Effector memory CD4-positive, alpha-beta T cell (primary cell): ENCODE results near the gene PAIP2.
"Not testable (repeated sequence)": the region's sequence is repeated elsewhere in the genome, so short reads cannot be mapped to it uniquely, and the experiment has no call there.

Source experiments
- DNase-seq, 3 donors: peaks; one replicate each; pipeline ENCODE4 v3.0.0-alpha.2; 2020
- H3K27ac ChIP-seq: 2 replicates; pipeline ENCODE4 v1.7.0; 2013; ENCODE audit warnings: mild to moderate bottlenecking, low read length, moderate library complexity; ENCODE audit not compliant: insufficient read depth, poor library complexity, severe bottlenecking
- H3K27me3 ChIP-seq: replicated peaks from 2 replicates; pipeline ENCODE4 v1.7.0; 2013; ENCODE audit warnings: mild to moderate bottlenecking, low read length; ENCODE audit not compliant: insufficient read depth, control insufficient read depth, poor library complexity, severe bottlenecking
- H3K36me3 ChIP-seq: 2 replicates; pipeline ENCODE4 v1.7.0; 2013; ENCODE audit warnings: mild to moderate bottlenecking, low read length, moderate library complexity; ENCODE audit not compliant: control insufficient read depth, insufficient read depth
- H3K4me1 ChIP-seq: 2 replicates; pipeline ENCODE4 v1.7.0; 2013; ENCODE audit warnings: low read length, mild to moderate bottlenecking; ENCODE audit not compliant: control insufficient read depth, insufficient read depth, poor library complexity, severe bottlenecking
- H3K4me3 ChIP-seq: 2 replicates; pipeline ENCODE4 v1.7.0; 2013; ENCODE audit warnings: low read length, low read depth, mild to moderate bottlenecking; ENCODE audit not compliant: insufficient read depth, poor library complexity, severe bottlenecking
- H3K9me3 ChIP-seq: 2 replicates; pipeline ENCODE4 v1.7.0; 2013; ENCODE audit warnings: mild to moderate bottlenecking, low read length, moderate library complexity; ENCODE audit not compliant: control insufficient read depth

Gene PAIP2

GRCh38 chr5:139383993-139384590 lies 42.4 kb downstream of the PAIP2 start:
- peaks cover 7% of the 10 kb centered on the region for H3K4me1 ChIP-seq

GRCh38 chr5:139384591-139385051 lies 43.0 kb downstream of the PAIP2 start:
- peak overlapping the region; percentile 63 for H3K4me3 ChIP-seq
- no peaks in the 10 kb centered on the region for H3K36me3 ChIP-seq
- peaks cover 7% of the 10 kb centered on the region for H3K4me1 ChIP-seq
- peak overlapping the region; percentile 65 for H3K27ac ChIP-seq
- no peak for DNase-seq
- H3K27me3 ChIP-seq: no peaks in the 10 kb centered on the region
- H3K9me3 ChIP-seq: no peaks in the 10 kb centered on the region

More at GRCh38 chr5:139383993-139384590, 42.4 kb downstream of the PAIP2 start:
- Histone ChIP-seq H3K27ac (no peak overlapping the region), H3K9me3 (no peaks in the 10 kb centered on the region), H3K27me3 (no peaks in the 10 kb centered on the region), H3K4me3 (no peak overlapping the region), H3K36me3 (no peaks in the 10 kb centered on the region)
- DNase-seq: no peak

GRCh38 chr5:139385061-139386049 lies 43.7 kb downstream of the PAIP2 start:
- no peak for DNase-seq
- Histone ChIP-seq H3K27me3 (no peaks in the 10 kb centered on the region), H3K27ac (peak overlapping the region; percentile 65), H3K4me1 (peaks cover 14% of the 10 kb centered on the region), H3K36me3 (no peaks in the 10 kb centered on the region), H3K9me3 (no peaks in the 10 kb centered on the region), H3K4me3 (peak overlapping the region; percentile 63)

- H3K27me3 ChIP-seq: no peaks in the 10 kb centered on the region
- H3K9me3 ChIP-seq: no peaks in the 10 kb centered on the region
- peaks cover 21% of the 10 kb centered on the region for H3K4me1 ChIP-seq
- no peak overlapping the region for H3K4me3 ChIP-seq
- no peak for DNase-seq
- H3K36me3 ChIP-seq: no peaks in the 10 kb centered on the region
- no peak overlapping the region for H3K27ac ChIP-seq
Observed at GRCh38 chr5:139386050-139386438, 44.4 kb downstream of the PAIP2 start.

GRCh38 chr5:139386956-139387355 lies 45.3 kb downstream of the PAIP2 start:
- not testable (repeated sequence) for H3K36me3 ChIP-seq, H3K4me3 ChIP-seq, H3K27ac ChIP-seq, H3K27me3 ChIP-seq, H3K9me3 ChIP-seq, DNase-seq
- H3K4me1 ChIP-seq: peaks cover 30% of the 10 kb centered on the region

- Histone ChIP-seq H3K36me3 (no peaks in the 10 kb centered on the region), H3K4me3 (no peak overlapping the region), H3K9me3 (no peaks in the 10 kb centered on the region), H3K27me3 (no peaks in the 10 kb centered on the region), H3K27ac (no peak overlapping the region), H3K4me1 (peaks cover 35% of the 10 kb centered on the region)
- no peak for DNase-seq
Observed at GRCh38 chr5:139387611-139388197, 46.0 kb downstream of the PAIP2 start.

- Histone ChIP-seq H3K27me3 (no peaks in the 10 kb centered on the region), H3K27ac (no peak overlapping the region), H3K4me3 (no peak overlapping the region), H3K9me3 (no peaks in the 10 kb centered on the region), H3K4me1 (peaks cover 38% of the 10 kb centered on the region), H3K36me3 (no peaks in the 10 kb centered on the region)
- DNase-seq: no peak
Observed at GRCh38 chr5:139388198-139388821, 46.7 kb downstream of the PAIP2 start.

GRCh38 chr5:139389701-139390638 lies 48.3 kb downstream of the PAIP2 start, which contains the start of gene MZB1:
MZB1 (minus strand) TSS chr5:139389913; CDS start chr5:139389856, 57 bp downstream.
- Histone ChIP-seq H3K4me3 (no peak within 1 kb of the TSS), H3K9me3 (no peaks in the 10 kb centered on the region), H3K36me3 (no peaks in the 10 kb centered on the region), H3K27me3 (no peaks in the 10 kb centered on the region), H3K4me1 (peaks cover 44% of the 10 kb centered on the region), H3K27ac (no peak within 1 kb of the TSS)
- peak; percentile 44 to 49 (median 48) for DNase-seq
